ENCODE results near the gene GCNT2.

DNA sequence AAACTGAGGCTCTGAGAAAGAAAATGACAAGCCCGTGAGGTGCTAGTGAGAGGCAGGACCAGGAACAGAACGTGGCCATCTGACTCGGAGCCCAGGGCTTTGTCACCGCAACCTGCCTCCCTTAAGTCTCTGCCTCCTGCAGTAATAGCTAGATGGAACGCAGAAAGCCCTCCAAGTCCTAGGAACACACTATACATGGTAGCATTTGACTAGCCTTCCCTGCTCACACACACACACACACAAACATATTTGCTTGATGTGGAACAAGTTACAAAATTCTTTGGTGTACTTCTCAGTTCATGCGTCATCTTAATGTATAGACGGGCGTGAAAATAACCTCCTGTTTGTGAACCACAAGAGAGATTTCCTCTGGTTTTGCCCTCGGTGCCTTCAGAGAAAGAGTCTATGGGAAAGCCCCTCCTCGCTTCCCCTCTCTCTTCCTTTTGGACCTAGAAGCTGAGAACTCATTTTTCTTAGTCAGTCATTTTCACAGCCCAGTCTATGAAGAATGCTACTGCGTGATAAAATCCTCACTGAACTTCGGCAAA is 134.4 kb downstream of the GCNT2 start:
- TF ChIP-seq, protein P1, sequence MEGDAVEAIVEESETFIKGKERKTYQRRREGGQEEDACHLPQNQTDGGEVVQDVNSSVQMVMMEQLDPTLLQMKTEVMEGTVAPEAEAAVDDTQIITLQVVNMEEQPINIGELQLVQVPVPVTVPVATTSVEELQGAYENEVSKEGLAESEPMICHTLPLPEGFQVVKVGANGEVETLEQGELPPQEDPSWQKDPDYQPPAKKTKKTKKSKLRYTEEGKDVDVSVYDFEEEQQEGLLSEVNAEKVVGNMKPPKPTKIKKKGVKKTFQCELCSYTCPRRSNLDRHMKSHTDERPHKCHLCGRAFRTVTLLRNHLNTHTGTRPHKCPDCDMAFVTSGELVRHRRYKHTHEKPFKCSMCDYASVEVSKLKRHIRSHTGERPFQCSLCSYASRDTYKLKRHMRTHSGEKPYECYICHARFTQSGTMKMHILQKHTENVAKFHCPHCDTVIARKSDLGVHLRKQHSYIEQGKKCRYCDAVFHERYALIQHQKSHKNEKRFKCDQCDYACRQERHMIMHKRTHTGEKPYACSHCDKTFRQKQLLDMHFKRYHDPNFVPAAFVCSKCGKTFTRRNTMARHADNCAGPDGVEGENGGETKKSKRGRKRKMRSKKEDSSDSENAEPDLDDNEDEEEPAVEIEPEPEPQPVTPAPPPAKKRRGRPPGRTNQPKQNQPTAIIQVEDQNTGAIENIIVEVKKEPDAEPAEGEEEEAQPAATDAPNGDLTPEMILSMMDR (conservative IDR thresholded peaks at IDR 0.05 in 1 of 2, IDR thresholded peaks at IDR 0.05 in 1 of 2; ENCODE audit: extremely low read depth in 1 of 2, insufficient read depth in 1 of 2, low read depth in 1 of 2, low read length in 2 of 2) = no peak
- no peak for TF ChIP-seq EZH2 (IDR thresholded peaks at IDR 0.05; ENCODE audit: borderline replicate concordance, low read length)

All from mammary epithelial cell (primary cell).